GM08714 (cell line): ENCODE results near the gene TTLL5.

Experiments used
- H3K4me3 ChIP-seq: fragments of 200-500 bp; sonication (Bioruptor generic); 2 replicates; pipeline ENCODE4 v1.5.1; 2014; ENCODE audit warnings: mild to moderate bottlenecking, low read length, inconsistent platforms
- ZNF274 ChIP-seq: IDR thresholded peaks from 2 replicates; pipeline ENCODE4 v1.6.1; 2012; ENCODE audit warnings: mild to moderate bottlenecking, low read depth, low read length

Gene TTLL5

GRCh38 chr14:75939200-75939599, 278.2 kb downstream of the TTLL5 start:
- no peak overlapping the region for H3K4me3 ChIP-seq
- no peak for TF ChIP-seq ZNF274

GRCh38 chr14:75941030-75941429, 280.0 kb downstream of the TTLL5 start:
- TF ChIP-seq ZNF274: no peak
- no peak overlapping the region for H3K4me3 ChIP-seq

GRCh38 chr14:75944607-75945241, 283.7 kb downstream of the TTLL5 start:
- no peak for TF ChIP-seq ZNF274
- no peak overlapping the region for H3K4me3 ChIP-seq

- TF ChIP-seq ZNF274: no peak
- H3K4me3 ChIP-seq: no peak overlapping the region
Observed at GRCh38 chr14:75946785-75947184, 285.7 kb downstream of the TTLL5 start.

- H3K4me3 ChIP-seq: no peak overlapping the region
- no peak for TF ChIP-seq ZNF274
Observed at GRCh38 chr14:75952489-75952888, 291.4 kb downstream of the TTLL5 start.

- no peak overlapping the region for H3K4me3 ChIP-seq
- no peak for TF ChIP-seq ZNF274
Observed at GRCh38 chr14:75959031-75959430, 298.0 kb downstream of the TTLL5 start.

- no peak overlapping the region; the same call in 1 of the 2 replicates for H3K4me3 ChIP-seq
- TF ChIP-seq ZNF274: no peak
Observed at GRCh38 chr14:75960231-75960630, 299.2 kb downstream of the TTLL5 start.

- TF ChIP-seq ZNF274: no peak
- no peak overlapping the region for H3K4me3 ChIP-seq
Observed at GRCh38 chr14:75961662-75962061, 300.6 kb downstream of the TTLL5 start.

- TF ChIP-seq ZNF274: no peak
- H3K4me3 ChIP-seq: no peak overlapping the region
Observed at GRCh38 chr14:75967866-75968265, 306.8 kb downstream of the TTLL5 start.

GRCh38 chr14:75968456-75968855, 307.4 kb downstream of the TTLL5 start:
- no peak for TF ChIP-seq ZNF274
- H3K4me3 ChIP-seq: no peak overlapping the region

- H3K4me3 ChIP-seq: no peak overlapping the region
- TF ChIP-seq ZNF274: no peak
Observed at GRCh38 chr14:75969126-75969525, 308.1 kb downstream of the TTLL5 start.

- no peak overlapping the region for H3K4me3 ChIP-seq
- TF ChIP-seq ZNF274: no peak
Observed at GRCh38 chr14:75969891-75970290, 308.8 kb downstream of the TTLL5 start.

GRCh38 chr14:75970989-75971388, 309.9 kb downstream of the TTLL5 start:
- no peak overlapping the region for H3K4me3 ChIP-seq
- TF ChIP-seq ZNF274: no peak

- TF ChIP-seq ZNF274: no peak
- H3K4me3 ChIP-seq: no peak overlapping the region
Observed at GRCh38 chr14:75971509-75971908, 310.5 kb downstream of the TTLL5 start.

GRCh38 chr14:75972801-75973421, 311.9 kb downstream of the TTLL5 start:
- H3K4me3 ChIP-seq: no peak overlapping the region
- TF ChIP-seq ZNF274: no peak
